Activated T-cell treated with anti-CD3 and anti-CD28 coated beads for 48 hours (primary cell): ENCODE results near the gene C12orf75.
"Not testable (repeated sequence)": the region's sequence is repeated elsewhere in the genome, so short reads cannot be mapped to it uniquely, and the experiment has no call there.

Experiments used
- DNase-seq: peaks from one replicate; pipeline ENCODE4 v3.0.0-alpha.2; 2020; ENCODE audit warnings: low read depth

C12orf75 gene

GRCh38 chr12:105336411-105336810 is 5.9 kb downstream of the C12orf75 start:
- no peak for DNase-seq

- DNase-seq, result no peak
Observed at GRCh38 chr12:105337391-105337790, 6.9 kb downstream of the C12orf75 start.

- DNase-seq, result no peak
Observed at GRCh38 chr12:105338966-105339365, 8.5 kb downstream of the C12orf75 start.

GRCh38 chr12:105341010-105341409 is 10.5 kb downstream of the C12orf75 start:
- DNase-seq, result no peak

GRCh38 chr12:105341620-105342019 is 11.1 kb downstream of the C12orf75 start:
- not testable (repeated sequence) for DNase-seq

GRCh38 chr12:105342464-105342863 is 12.0 kb downstream of the C12orf75 start:
- DNase-seq, result no peak

- DNase-seq, result no peak
Observed at GRCh38 chr12:105343836-105344235, 13.3 kb downstream of the C12orf75 start.

GRCh38 chr12:105347499-105347898 is 17.0 kb downstream of the C12orf75 start:
- DNase-seq, result no peak

GRCh38 chr12:105348142-105348541 is 17.7 kb downstream of the C12orf75 start:
- no peak for DNase-seq

- no peak for DNase-seq
Observed at GRCh38 chr12:105348561-105348960, 18.1 kb downstream of the C12orf75 start.

GRCh38 chr12:105349138-105349537 is 18.6 kb downstream of the C12orf75 start:
- DNase-seq, result no peak

GRCh38 chr12:105351523-105351922 is 21.0 kb downstream of the C12orf75 start:
- DNase-seq, result no peak

GRCh38 chr12:105352052-105352451 is 21.6 kb downstream of the C12orf75 start:
- no peak for DNase-seq

- DNase-seq, result no peak
Observed at GRCh38 chr12:105352940-105353635, 22.6 kb downstream of the C12orf75 start.

- DNase-seq, result no peak
Observed at GRCh38 chr12:105355752-105356151, 25.3 kb downstream of the C12orf75 start.

GRCh38 chr12:105357162-105357691 is 26.7 kb downstream of the C12orf75 start:
- DNase-seq, result no peak

GRCh38 chr12:105358789-105359188 is 28.3 kb downstream of the C12orf75 start:
- no peak for DNase-seq

- DNase-seq, result no peak
Observed at GRCh38 chr12:105359856-105360255, 29.4 kb downstream of the C12orf75 start.

GRCh38 chr12:105363890-105364289 is 33.4 kb downstream of the C12orf75 start:
- no peak for DNase-seq

GRCh38 chr12:105365231-105365630 is 34.7 kb downstream of the C12orf75 start:
- DNase-seq, result no peak

GRCh38 chr12:105368047-105368646 is 37.7 kb downstream of the C12orf75 start:
- no peak for DNase-seq

- DNase-seq, result no peak
Observed at GRCh38 chr12:105369014-105369413, 38.5 kb downstream of the C12orf75 start.

- DNase-seq, result no peak
Observed at GRCh38 chr12:105374303-105374702, 43.8 kb downstream of the C12orf75 start.

- no peak for DNase-seq
Observed at GRCh38 chr12:105377077-105377476, 46.6 kb downstream of the C12orf75 start.
